ENCODE data around the gene CRYBG2. TPM values are rescaled to one million over a fixed set of nuclear protein-coding genes. Genes with fewer than 3 reads are reported as not detected.
A peak's percentile ranks its signal among the peaks of the same experiment; 100 is the strongest.

The CRYBG2 gene
- polyA plus RNA-seq, 1 donor (not counting 4 experiments of a cell fraction or from before 2014, with no cell fraction given), result 7.9 TPM

- DNase-seq (ENCODE audit: low read depth, low spot score), result no peak
- Histone ChIP-seq H3K4me2 (ENCODE audit: control insufficient read depth, extremely low read depth, insufficient read depth, low read depth, low read length) (peak overlapping the region; percentile 87), H3K9ac (ENCODE audit: control insufficient read depth, extremely low read depth, insufficient read depth, low read length) (no peak overlapping the region), H3K36me3 (ENCODE audit: control insufficient read depth in 2 of 2, extremely low read depth in 1 of 2, insufficient read depth in 2 of 2, low read length in 2 of 2) (no peaks in the 10 kb centered on the region), H3K9me3 (ENCODE audit: control insufficient read depth, low read depth, low read length) (no peaks in the 10 kb centered on the region), H3K4me3 (ENCODE audit: control insufficient read depth in 2 of 3, extremely low read depth in 1 of 3, insufficient read depth in 2 of 3, low read depth in 1 of 3, low read length in 3 of 3) (peak overlapping the region in 1 of 3 experiments; percentile 97), H3K27me3 (ENCODE audit: control insufficient read depth, extremely low read depth, insufficient read depth, low read length) (no peaks in the 10 kb centered on the region), H3K9me1 (ENCODE audit: control insufficient read depth, extremely low read depth, insufficient read depth, low read length) (no peaks in the 10 kb centered on the region), H3K4me1 (ENCODE audit: control insufficient read depth, extremely low read depth, insufficient read depth, low read length) (peaks cover 12% of the 10 kb centered on the region), H3K27ac (ENCODE audit: control insufficient read depth, insufficient read depth, low read length) (no peak overlapping the region), H2AFZ (ENCODE audit: control insufficient read depth, low read length) (peak overlapping the region; percentile 87), H4K20me1 (ENCODE audit: control insufficient read depth, extremely low read depth, insufficient read depth, low read length) (no peaks in the 10 kb centered on the region), H3K79me2 (ENCODE audit: control insufficient read depth, insufficient read depth, low read length) (peaks cover 3% of the 10 kb centered on the region)
- dilution Hi-C loops (cut with MboI; ENCODE audit: extremely low pct_ligation_motif_present, low sequenced_read_pairs), result no loop called here
- no peak for FAIRE-seq
- TF ChIP-seq CTCF (optimal IDR thresholded peaks at IDR 0.05 in 1 of 3, IDR thresholded peaks at IDR 0.05 in 1 of 3, conservative IDR thresholded peaks at IDR 0.05 in 1 of 3; ENCODE audit: extremely low read depth in 1 of 3, insufficient read depth in 2 of 3, low read length in 3 of 3), result no peak
- no peak for TF ChIP-seq EZH2 (IDR thresholded peaks at IDR 0.05; ENCODE audit: low read length)
Measured at GRCh38 chr1:26307363-26307781, 46.6 kb downstream of the CRYBG2 start.

GRCh38 chr1:26306290-26307229 is 47.4 kb downstream of the CRYBG2 start, which contains the start of gene UBXN11:
UBXN11 (minus strand) TSS chr1:26306636; CDS start chr1:26302883, 3,753 bp downstream.
- no peaks in the 10 kb centered on the region for H3K36me3 ChIP-seq (ENCODE audit: control insufficient read depth in 2 of 2, extremely low read depth in 1 of 2, insufficient read depth in 2 of 2, low read length in 2 of 2)
- no peaks in the 10 kb centered on the region for H4K20me1 ChIP-seq (ENCODE audit: control insufficient read depth, extremely low read depth, insufficient read depth, low read length)
- DNase-seq (ENCODE audit: low read depth, low spot score), result peak; percentile 76
- no peaks in the 10 kb centered on the region for H3K9me3 ChIP-seq (ENCODE audit: control insufficient read depth, low read depth, low read length)
- peak; percentile 93 for FAIRE-seq
- H3K4me1 ChIP-seq (ENCODE audit: control insufficient read depth, extremely low read depth, insufficient read depth, low read length), result peaks cover 12% of the 10 kb centered on the region
- H3K9me1 ChIP-seq (ENCODE audit: control insufficient read depth, extremely low read depth, insufficient read depth, low read length), result no peaks in the 10 kb centered on the region
- H3K27ac ChIP-seq (ENCODE audit: control insufficient read depth, insufficient read depth, low read length), result peak within 1 kb of the TSS; percentile 85
- H2AFZ ChIP-seq (ENCODE audit: control insufficient read depth, low read length), result peak within 1 kb of the TSS; percentile 99
- dilution Hi-C loops (cut with MboI; ENCODE audit: extremely low pct_ligation_motif_present, low sequenced_read_pairs), result no loop called here
- no peaks in the 10 kb centered on the region for H3K27me3 ChIP-seq (ENCODE audit: control insufficient read depth, extremely low read depth, insufficient read depth, low read length)
- peak within 1 kb of the TSS; percentile 80 to 99 (median 97) for H3K4me3 ChIP-seq (ENCODE audit: control insufficient read depth in 2 of 3, extremely low read depth in 1 of 3, insufficient read depth in 2 of 3, low read depth in 1 of 3, low read length in 3 of 3)
- peak within 1 kb of the TSS; percentile 92 for H3K4me2 ChIP-seq (ENCODE audit: control insufficient read depth, extremely low read depth, insufficient read depth, low read depth, low read length)
- TF ChIP-seq EZH2 (IDR thresholded peaks at IDR 0.05; ENCODE audit: low read length) (no peak), CTCF (optimal IDR thresholded peaks at IDR 0.05 in 1 of 3, IDR thresholded peaks at IDR 0.05 in 1 of 3, conservative IDR thresholded peaks at IDR 0.05 in 1 of 3; ENCODE audit: extremely low read depth in 1 of 3, insufficient read depth in 2 of 3, low read length in 3 of 3) (no peak)
- peaks cover 3% of the 10 kb centered on the region for H3K79me2 ChIP-seq (ENCODE audit: control insufficient read depth, insufficient read depth, low read length)
- H3K9ac ChIP-seq (ENCODE audit: control insufficient read depth, extremely low read depth, insufficient read depth, low read length), result peak within 1 kb of the TSS; percentile 90
